GM21786 (cell line): ENCODE data around the gene ICOS.
"Not testable (repeated sequence)": the region's sequence is repeated elsewhere in the genome, so short reads cannot be mapped to it uniquely, and the experiment has no call there.

Experiments
- ATAC-seq: cut with Tn5 transposase; IDR thresholded peaks from one replicate; pipeline ENCODE4 v1.9.1; 2021; ENCODE audit not compliant: unreplicated experiment

Gene ICOS

DNA sequence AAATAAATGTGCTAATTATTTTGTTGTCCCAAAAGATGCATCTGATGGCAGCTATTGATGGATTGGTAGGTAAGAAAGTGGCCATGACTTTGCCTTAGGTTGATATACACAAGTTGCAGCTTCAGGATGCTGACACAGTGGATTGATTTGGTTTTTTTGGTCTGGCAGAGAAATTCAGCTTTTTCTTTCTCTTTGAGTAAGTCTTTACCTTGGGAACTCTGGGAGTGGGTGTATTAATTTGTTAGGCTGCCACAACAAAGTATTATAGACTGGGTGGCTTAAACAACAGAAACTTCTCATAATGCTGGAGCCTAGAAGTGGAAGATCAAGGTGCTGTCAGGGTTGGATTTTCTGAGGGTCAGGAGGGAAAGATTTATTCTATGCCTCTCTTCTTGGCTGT is 19.8 kb upstream of the ICOS start:
- ATAC-seq: no peak

DNA sequence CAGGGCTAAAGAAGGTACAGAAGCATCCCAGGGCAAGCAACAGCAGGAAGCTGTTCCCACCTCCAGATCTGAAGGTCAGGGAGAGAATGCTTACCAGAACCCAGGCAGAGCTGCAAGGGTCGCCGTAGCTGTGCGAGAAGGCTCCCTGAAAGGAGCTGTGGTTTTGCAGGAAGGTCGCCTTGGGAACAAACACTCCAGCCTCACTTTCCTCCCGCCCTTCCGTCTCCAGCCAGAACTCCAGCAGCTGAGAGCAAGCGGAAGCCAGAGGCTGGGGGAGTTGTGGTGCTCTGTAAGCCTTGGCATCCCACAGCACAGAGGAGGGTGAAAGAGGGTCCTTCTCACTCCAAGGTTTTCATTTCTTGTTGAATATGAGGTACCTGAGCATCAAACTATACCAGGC is 18.3 kb upstream of the ICOS start:
- no peak for ATAC-seq

DNA sequence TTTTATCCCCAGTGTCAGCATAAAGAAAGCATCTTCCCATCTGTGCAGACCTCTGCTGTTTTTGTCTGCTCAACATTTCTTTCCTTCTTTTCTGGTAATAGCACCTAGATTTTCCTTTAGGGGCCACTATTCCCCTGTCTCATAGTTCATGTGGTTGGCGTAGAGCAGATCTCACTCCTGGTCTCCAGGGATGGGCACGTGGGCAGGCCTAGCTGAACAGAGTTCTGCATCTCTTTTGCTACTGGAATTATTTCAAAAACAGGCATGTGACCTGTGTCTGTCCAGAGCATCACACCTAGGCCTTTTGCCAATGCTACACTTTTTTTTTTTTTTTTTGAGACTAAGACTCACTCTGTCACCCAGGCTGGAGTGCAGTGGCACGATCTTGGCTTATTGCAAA is 17.7 kb upstream of the ICOS start:
- ATAC-seq: no peak

DNA sequence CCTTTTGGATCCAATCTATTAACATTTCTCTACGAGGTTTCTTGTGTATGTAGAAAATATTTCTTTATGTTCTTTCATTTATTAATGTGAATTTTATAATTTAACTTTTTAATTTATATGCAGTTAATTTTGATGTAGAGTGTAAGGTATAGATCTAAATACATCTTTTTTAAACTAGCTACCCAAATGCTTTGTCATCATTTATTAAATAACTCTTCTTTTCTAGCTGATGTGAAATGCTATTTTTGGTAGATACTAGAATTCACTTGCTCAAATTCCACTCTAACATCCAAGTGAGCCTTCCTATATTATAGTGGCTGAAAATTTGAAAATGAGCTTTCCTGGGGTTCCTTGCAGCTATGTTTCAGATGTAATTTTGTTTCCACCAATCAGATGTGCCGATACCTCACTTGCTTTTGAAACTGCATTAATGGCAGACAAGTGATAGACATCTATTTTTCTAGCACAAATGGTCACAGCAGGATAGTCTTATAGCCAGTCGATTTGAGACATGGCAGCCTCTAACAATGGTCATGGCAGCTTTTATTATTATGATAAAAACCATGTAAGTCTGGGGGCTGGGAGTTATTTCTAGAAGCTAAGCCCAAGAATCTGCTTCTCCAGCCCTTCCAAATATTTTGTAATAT is 10.9 kb upstream of the ICOS start:
- no peak for ATAC-seq

DNA sequence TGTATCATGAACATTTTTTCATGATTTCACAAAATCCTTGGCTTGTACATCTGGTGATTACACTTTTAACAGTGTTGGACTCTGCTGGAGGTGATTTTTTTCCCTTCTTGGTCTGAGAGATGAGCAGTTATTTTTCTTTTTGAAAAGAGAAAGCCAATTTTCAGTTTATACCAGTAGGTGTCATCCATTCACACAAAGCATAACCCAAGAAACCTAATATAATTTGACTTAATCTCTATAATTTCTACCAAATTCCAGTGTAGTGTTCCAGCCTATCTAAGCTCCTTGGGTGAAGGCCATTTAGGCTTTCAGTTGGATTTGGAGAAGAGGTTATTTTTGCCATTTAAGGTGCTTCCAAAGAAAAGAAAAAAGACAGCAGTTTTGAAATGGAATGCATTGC is 7.7 kb upstream of the ICOS start:
- ATAC-seq: no peak

DNA sequence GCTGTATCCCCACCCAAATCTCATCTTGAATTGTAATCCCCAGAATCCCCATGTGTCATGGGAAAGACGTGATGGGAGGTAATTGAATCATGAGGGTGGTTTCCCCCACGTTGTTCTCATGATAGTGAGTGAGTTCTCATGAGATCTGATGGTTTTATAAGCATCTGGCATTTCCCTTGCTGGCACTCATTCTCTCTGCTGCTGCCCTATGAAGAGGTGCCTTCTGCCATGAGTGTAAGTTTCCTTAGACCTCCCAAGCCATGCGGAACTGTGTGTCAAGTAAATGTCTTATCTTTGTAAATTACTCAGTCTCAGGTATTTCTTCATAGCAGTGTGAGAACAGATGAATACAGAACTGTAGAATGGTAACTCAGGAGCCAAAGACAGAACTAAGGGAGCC is 5.3 kb upstream of the ICOS start:
- ATAC-seq: not testable (repeated sequence)

DNA sequence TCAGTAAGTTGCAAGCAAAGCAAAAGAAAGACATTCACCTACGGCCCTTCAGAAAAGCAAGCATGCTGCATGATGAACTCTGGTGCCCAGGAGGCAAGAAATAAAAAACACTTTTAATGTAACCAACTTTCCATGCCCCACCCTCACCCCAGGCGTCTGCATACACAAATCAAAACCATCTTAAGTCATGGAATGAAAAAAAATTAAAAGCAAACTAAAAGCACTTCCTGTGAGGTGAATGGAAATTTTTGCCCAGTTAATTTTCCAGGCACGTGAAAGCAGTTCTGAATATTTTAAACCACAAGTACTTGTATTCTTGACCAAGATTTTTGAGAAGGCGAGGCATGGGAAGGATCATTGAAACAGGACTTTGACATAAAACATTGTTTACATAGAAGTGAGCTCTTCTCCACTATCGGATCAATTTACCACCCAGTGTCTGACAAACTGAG is 2.5 kb upstream of the ICOS start:
- ATAC-seq: no peak

DNA sequence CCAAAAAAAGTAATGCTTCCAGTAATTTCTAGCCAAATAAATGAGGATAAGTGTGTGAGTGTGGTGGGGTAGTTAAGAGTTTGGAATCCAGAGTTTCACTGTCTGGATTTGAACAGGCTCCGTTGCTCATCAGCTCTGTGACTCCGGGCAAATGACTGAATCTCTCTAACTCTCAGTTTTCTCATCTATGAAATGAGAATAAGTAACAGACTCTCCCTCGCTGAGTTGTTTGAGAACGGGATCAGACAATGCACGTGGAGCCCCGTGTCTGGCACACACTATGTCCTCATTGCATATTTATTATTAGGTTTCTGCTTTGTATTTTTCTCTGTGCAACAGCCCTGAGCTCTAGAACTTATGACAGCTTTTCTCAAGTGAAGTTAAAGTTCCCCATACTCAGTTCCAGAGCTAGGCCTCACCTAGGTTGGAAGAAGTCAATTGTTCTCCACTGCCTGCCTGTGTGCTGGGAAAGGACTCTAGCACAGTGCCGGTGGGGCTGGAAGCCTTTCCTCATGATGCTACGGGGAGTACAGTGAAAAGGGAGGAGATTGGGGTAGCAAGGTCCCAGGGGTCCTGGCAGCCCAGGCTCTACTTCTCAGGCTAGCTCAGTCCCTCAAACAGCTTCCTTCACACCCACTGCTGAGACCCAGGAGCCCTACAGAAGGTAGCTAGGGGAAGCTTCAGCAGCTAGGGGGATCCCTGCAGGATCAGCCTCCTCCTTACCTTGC is 1.7 kb upstream of the ICOS start:
- ATAC-seq: no peak

DNA sequence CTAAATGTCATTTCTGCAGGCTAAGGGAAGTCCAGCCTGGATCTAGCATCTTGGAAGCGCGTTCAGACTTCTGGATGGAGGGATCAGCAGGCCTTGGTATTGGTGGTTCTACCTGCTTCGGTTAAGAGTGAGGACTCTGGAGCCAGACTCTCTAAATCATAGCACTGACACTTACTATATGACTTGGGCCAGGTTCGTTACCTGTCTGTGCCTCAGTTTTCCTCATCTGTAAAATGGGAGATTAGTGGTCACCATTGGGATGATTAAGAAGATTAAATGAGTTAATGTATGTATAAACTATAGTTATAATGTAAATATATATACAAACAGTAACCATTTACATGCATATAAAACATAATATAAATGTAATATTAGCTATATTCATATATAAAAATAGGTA is 995 bp upstream of the ICOS start:
- ATAC-seq: no peak

DNA sequence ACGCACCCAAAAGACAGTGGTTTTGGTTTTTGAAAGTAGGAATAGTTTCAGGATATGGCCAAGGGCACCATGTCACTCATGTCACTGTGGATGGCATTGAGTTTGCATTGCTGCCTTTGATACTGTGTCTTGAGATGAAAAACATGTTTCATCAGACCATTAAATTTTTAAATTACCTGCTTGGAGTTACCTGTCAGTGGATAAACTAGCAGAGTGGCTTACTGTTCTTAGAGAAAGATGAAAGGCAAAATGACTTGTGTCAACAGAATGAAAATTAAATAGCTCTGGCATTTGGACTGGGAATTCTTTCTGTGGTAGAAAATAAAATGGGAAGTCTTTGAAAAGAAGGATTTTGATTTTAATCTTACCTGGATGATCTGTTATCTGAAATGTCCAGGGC is 386 bp downstream of the ICOS start:
- ATAC-seq: no peak

DNA sequence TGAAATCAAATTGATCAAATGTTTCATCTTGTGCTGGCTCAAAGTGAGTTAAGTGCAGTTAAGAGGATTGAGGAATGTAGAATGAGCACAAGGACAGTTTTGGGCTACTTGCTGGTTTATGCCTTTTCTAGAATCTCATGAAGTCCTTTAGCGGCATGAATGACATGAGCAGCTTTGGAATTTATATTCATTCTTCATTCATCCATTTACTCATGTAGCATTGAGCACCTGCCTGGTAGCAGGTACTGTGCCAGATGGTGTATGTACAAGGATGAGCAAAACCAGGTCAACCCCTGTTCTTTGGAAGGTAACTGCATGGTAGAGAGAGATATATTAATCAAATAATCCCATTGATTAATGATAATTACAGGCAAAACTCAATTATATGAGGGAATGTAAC is 1.2 kb downstream of the ICOS start:
- ATAC-seq: no peak

DNA sequence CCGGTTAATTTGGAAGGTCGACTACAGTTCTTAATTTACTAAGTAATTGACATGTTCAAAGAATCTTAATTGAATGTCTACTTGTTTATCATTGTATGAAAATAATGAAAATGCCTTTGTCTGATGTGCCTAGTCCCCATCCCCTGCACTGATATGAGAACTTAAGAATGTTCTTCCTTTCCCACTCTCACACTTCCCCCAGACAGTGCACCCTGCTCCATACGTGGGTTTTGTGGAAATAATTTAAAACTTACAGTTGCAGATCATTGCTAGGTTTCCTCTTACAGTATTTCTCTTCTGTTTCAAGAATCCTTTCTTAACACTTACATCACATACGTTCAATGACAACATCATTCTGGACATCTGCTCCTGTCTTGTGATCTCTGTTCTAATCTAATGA is 3.5 kb downstream of the ICOS start:
- no peak for ATAC-seq

DNA sequence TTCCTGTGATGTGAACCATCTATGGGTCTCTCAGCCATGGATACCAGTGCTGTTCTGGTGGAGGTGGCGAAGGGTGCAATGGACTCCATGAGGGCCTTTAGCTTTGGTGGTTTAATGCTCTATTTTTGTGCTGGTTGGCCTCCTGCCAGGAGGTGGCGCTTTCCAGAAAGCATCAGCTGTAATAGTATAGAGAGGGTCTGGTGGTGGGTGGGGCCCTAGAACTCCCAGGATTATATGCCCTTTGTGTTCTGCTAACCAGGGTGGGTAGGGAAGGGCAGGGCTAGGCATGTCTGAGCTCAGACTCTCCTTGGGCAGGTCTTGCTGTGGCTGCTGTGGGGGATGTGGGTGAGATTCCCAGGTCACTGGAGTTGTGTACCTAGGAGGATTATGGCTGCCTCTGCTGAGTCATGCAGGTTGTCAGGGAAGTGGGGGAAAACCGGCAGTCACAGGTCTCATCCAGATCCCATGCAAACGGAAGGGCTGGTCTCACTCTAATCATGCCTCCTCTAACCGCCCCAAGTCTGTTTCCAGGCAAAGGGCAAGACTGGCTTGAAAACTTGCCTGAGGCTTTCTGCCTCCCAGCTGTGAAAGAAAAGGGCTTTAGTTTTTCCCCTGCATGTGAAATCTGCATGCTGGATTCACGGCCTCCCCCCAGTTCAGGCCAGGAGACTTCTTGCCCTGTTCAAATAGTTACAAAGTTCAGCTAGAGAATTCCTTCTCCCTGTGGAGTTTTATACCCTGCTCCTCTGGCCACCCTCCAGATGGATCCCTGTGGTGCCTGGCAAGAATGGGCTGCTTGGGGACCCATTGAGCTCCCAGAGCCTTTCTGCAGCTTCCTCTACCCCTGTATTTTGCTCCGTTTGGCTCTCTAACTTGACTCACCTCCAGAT is 7.2 kb downstream of the ICOS start:
- ATAC-seq: not testable (repeated sequence)

DNA sequence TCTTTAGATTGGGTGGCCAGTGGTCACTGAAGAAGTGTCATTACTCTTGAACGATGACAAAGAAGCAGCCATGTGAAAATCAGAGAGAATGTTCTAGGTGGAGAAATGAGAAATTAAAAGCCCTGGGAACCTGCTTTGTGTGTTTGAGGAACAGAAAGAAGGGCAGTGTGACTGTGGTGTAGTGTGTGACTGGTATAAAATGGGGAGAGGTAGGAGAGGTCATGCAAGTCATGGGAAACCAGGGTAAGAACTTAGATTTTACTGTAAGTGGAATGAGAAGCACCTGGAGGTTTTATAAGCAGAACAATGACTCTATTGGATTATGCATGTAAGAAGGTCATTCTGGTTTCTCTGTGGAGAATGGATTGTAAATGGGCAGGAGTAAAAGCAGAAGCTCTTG is 12.2 kb downstream of the ICOS start:
- ATAC-seq: peak; percentile 53

DNA sequence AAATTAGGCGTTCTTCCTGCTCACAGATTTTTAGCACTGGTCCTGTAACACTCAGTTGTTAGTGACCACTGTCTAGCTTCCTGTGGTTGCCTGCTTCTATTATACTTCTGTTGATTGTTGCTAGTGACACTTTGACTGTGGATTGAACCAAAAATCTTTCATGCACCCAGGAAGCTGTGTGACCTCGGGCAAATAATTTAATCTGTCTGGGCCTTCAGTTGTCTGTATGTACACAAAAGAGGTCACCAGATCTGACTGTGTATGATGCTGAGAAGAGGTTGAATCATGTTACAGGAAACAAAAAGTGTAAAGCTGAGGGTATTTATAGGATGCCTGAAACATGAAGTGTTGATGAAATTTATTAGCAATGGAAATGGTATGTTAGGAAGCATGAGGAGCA is 12.7 kb downstream of the ICOS start:
- ATAC-seq: no peak

DNA sequence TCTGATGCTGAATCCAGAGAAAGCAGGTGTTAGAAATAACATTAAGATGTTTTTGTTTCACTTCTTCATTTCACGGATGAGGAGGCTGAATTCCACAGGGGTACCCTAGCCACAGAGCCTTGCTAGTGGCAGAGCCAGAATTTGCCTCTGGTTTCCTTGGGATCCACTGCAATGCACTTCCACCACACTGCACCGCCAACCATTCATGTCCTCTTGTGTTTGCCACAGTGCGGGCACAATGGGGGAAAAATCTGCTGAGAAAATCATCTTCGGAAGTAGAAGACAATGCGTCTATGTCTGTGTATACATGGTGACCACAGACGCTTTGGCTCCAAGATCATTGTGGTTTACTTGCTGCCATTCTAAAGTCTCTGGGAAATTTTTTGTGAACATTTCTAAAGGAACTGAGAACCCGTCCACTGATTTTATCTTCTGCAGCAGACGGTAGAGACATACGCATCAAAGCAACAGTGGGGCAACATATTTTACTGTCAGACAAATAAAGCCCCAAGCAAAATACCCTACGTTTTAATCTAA is 14.9 kb downstream of the ICOS start:
- no peak for ATAC-seq

DNA sequence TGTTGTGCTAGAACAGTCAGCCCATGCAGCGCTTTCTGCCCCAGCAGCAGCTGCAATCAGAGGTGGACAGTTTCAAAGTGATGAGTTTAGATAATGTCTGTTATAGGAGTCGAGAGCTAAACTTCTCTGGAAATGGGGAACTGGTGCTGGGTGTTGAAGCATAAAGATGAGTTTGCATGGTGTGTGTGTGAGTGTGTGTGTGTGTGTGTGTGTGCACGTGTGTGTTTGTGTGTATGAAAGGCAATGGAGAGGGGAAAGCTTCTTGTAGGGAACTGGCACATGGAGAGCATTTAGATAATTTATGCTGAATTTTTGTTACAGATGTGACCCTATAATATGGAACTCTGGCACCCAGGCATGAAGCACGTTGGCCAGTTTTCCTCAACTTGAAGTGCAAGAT is 22.7 kb downstream of the ICOS start:
- ATAC-seq: no peak

DNA sequence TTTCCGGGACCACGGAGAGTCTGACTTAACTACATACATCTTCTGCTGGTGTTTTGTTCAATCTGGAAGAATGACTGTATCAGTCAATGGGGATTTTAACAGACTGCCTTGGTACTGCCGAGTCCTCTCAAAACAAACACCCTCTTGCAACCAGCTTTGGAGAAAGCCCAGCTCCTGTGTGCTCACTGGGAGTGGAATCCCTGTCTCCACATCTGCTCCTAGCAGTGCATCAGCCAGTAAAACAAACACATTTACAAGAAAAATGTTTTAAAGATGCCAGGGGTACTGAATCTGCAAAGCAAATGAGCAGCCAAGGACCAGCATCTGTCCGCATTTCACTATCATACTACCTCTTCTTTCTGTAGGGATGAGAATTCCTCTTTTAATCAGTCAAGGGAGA is 23.1 kb downstream of the ICOS start:
- ATAC-seq: no peak

DNA sequence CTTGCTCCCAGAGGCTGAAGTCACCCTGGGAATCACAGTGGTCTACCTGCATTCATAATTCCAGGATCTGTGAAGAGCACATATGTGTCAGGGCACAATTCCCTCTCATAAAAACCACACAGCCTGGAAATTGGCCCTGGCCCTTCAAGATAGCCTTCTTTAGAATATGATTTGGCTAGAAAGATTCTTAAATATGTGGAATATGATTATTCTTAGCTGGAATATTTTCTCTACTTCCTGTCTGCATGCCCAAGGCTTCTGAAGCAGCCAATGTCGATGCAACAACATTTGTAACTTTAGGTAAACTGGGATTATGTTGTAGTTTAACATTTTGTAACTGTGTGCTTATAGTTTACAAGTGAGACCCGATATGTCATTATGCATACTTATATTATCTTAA is 24.2 kb downstream of the ICOS start:
- ATAC-seq: no peak

DNA sequence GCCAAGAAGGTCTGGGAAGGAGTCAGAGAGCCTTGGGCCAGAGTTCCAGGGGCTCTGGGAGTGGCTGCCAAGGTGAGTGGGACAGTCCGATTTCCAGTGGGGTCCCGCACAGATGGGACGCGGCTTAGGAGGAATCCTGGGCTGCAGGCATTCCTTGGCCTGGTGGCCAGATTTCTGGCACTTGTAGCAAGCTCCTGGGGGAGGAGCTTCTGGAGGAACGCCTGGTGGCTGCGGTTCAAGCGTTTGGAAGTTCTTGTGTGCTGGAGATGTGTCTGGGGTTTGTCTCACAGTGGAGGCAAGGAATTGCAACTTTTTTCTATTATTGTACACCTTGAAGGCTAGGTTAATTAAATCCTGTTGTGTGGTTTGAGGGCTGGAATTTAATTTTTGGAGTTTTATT is 28.6 kb downstream of the ICOS start:
- ATAC-seq: not testable (repeated sequence)

DNA sequence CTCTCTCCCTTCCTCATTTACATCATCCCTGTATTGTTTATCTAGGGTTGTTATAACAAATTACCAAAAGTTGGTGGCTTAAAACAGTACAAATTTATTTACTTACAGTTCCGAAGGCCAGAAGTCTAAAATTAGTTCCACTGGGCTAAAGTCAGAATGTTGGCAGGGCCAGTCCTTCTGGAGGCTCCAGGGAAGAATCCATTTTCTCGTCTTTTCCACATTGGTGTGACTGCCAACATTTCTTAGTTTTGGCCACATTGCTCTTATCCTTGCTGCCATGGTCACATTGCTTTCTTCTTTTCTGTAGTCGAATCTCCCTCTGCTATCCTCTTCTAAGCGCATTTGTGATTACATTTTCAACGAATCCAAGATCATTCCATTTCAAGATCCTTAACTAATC is 34.7 kb downstream of the ICOS start:
- no peak for ATAC-seq

DNA sequence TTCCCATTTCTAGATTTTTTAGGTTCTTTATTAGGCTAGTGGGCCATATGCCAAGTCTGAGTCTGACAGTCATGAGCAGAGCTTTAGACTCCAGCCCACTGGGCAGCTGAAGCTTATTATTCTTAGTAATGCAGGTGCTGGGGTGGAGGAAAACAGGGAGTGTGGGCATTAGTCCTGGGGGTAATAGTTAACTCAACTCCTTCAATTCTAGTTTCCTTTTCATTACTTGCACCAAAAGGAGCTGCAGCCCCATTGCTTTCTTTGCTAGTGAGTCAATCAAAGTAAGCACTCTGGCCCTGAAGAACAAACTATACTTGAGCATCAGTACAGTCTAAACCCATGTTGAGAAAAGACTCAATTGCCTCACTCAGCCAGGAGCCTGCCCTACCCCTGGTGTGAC is 35.5 kb downstream of the ICOS start:
- ATAC-seq: no peak
